Neural cell (in vitro differentiated cells): ENCODE data around the gene AGAP4. TPM values are rescaled to one million over a fixed set of nuclear protein-coding genes. Genes with fewer than 3 reads are reported as not detected.
"Not testable (repeated sequence)": the region's sequence is repeated elsewhere in the genome, so short reads cannot be mapped to it uniquely, and the experiment has no call there.

Source experiments
- H2AFZ ChIP-seq: fragments of 200-600, 300-800 bp; sonication (generic), shearing (Covaris generic); 2 replicates; pipeline ENCODE4 v1.6.0; 2014; ENCODE audit warnings: low read depth, mild to moderate bottlenecking, antibody characterized with exemption, low read length, moderate library complexity
- H3F3A ChIP-seq: fragments of 200-600 bp; shearing (Covaris generic); 2 replicates; pipeline ENCODE4 v1.6.1; 2016; ENCODE audit warnings: mild to moderate bottlenecking, moderate library complexity, mixed read lengths, antibody characterized with exemption, low read length; ENCODE audit not compliant: insufficient read depth, poor library complexity, severe bottlenecking
- H3K27ac ChIP-seq: fragments of 200-600, 300-800 bp; sonication (generic), shearing (Covaris generic); 2 replicates; pipeline ENCODE4 v1.5.1; 2014; ENCODE audit warnings: mild to moderate bottlenecking, low read length, moderate library complexity
- H3K27me3 ChIP-seq: fragments of 300-800, 200-600 bp; sonication (generic), shearing (Covaris generic); 2 replicates; pipeline ENCODE4 v1.6.0; 2014; ENCODE audit warnings: mild to moderate bottlenecking, low read depth, low read length, moderate library complexity; ENCODE audit not compliant: insufficient read depth
- H3K36me3 ChIP-seq: fragments of 300-800, 200-600 bp; sonication (generic), shearing (Covaris generic); 2 replicates; pipeline ENCODE4 v1.5.1; 2014; ENCODE audit warnings: mild to moderate bottlenecking, antibody characterized with exemption, low read length, moderate library complexity; ENCODE audit not compliant: insufficient read depth
- H3K4me2 ChIP-seq: fragments of 300-800, 200-600 bp; sonication (generic), shearing (Covaris generic); 2 replicates; pipeline ENCODE4 v1.6.0; 2014; ENCODE audit warnings: mild to moderate bottlenecking, low read length
- H3K4me3 ChIP-seq: fragments of 300-800, 200-600 bp; sonication (generic), shearing (Covaris generic); 2 replicates; pipeline ENCODE4 v1.5.1; 2014; ENCODE audit warnings: mild to moderate bottlenecking, low read length, moderate library complexity
- H3K79me2 ChIP-seq: fragments of 200-600 bp; shearing (Covaris generic); replicated peaks from 2 replicates; pipeline ENCODE4 v1.6.0; 2014; ENCODE audit warnings: mild to moderate bottlenecking, low read length, moderate library complexity; ENCODE audit not compliant: insufficient read depth
- H3K9ac ChIP-seq: fragments of 300-800, 200-600 bp; sonication (generic), shearing (Covaris generic); 2 replicates; pipeline ENCODE4 v1.6.1; 2016; ENCODE audit warnings: mild to moderate bottlenecking, low read length, mixed read lengths
- H3K9me2 ChIP-seq: fragments of 200-600 bp; shearing (Covaris generic); 2 replicates; pipeline ENCODE4 v1.6.1; 2016; ENCODE audit warnings: mild to moderate bottlenecking, low read length, mixed read lengths; ENCODE audit not compliant: insufficient read depth
- H3K9me3 ChIP-seq: fragments of 200-600, 300-800 bp; sonication (generic), shearing (Covaris generic); 2 replicates; pipeline ENCODE4 v1.6.1; 2016; ENCODE audit warnings: mild to moderate bottlenecking, mixed run types, low read length, moderate library complexity, mixed read lengths
- H4K20me1 ChIP-seq: fragments of 200-600 bp; shearing (Covaris generic); 2 replicates; pipeline ENCODE4 v1.6.1; 2016; ENCODE audit warnings: mild to moderate bottlenecking, mixed run types; ENCODE audit not compliant: insufficient read depth
- polyA minus RNA-seq: library from RNA; depleted of rRNA, polyadenylated mRNA; stranded (reverse); fragments of >200 nt; gene quantifications from 2 replicates; pipeline ENCODE4 v1.2.3, GENCODE V29; 2014
- polyA plus RNA-seq: library from polyadenylated mRNA; depleted of rRNA; stranded (reverse); fragments of >200 nt; gene quantifications from 2 replicates; pipeline ENCODE4 v1.2.3, GENCODE V29; 2014

Gene AGAP4
- polyA plus RNA-seq (37.8 and 44.1 TPM in 2 replicates), polyA minus RNA-seq (10.7 and 12.2 TPM in 2 replicates)

DNA sequence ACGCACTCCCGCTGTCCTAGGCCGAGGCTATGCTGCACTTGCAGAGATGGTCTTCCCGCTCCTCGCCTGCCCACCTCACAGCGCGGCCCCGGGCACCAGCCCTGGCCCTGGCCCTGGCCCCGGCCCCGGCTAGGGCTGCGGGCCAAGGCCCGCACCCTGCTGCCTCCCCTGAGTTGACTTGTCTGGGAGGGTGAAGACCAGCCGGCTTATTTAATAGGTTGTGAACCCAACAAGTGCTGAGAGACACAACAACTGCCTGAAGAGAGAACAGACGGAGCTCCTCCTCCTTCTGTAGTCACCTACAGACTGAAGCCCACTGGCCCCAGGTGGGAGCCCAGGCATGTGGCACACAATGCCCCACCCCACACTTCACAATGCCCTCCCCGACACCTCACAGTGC, at the start of gene AGAP4:
Gene AGAP4 (minus strand): TSS at position 101 of the 400 bp plus-strand sequence. CDS start 153 bp downstream, outside the sequence.
- H3K4me2 ChIP-seq, H2AFZ ChIP-seq, H3K36me3 ChIP-seq, H3K27me3 ChIP-seq, H3K9ac ChIP-seq, H4K20me1 ChIP-seq, H3F3A ChIP-seq, H3K4me3 ChIP-seq, H3K9me2 ChIP-seq, H3K9me3 ChIP-seq, H3K27ac ChIP-seq, H3K79me2 ChIP-seq: not testable (repeated sequence)

DNA sequence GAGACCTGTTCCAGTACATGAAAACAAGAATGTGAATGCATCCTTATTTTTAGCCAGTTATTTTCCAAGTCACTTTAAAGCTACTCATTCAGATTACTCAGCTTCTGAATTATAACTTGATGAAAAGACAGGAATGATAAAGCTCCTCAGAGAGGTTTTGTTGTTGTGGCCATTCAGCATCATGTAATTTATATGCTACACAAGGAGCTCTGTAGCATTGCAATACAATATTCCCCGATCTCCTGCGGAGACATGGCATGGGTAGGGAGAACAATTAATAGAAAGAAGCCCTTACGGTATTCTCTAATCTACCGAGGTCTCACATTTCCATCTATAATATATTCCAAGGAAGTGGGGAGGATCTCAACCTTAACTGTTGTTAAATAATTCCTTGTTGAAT, 43.4 kb upstream of the AGAP4 start:
- H3K27ac ChIP-seq, H3K36me3 ChIP-seq, H3K9ac ChIP-seq, H2AFZ ChIP-seq, H3K9me3 ChIP-seq, H3K27me3 ChIP-seq, H3K4me3 ChIP-seq, H3K9me2 ChIP-seq, H4K20me1 ChIP-seq, H3K79me2 ChIP-seq, H3K4me2 ChIP-seq, H3F3A ChIP-seq: not testable (repeated sequence)

DNA sequence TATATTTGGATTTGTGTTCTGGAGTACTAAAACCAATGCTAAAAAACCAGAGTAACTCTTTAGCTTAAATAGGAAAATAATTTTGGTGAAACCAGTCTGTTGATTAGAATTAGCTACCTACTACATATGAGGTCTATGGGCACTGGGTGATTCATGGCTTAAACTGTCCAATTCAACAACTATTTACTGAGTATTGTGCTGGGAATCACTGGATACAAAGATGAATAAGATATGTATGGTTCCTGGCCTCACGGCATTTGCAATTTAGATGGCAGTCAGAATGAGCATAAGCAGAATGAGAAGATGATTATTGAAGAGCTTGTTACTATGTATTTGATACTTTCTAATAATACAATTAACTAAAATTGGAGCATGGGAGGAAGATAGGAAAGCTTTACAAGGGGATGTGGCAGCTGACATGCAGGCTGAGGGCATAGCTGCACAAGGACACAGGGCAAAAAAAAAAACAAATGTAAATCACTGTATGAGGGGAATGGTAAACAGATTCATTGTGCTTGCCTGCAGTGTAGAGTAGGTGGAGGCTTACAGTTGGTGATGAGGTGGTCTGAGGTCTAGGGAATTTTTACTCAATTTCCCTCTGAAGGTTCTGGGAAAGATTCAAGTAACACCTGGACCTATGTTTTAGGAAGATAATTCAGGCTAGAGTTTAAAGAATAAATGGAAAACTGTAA, 42.4 kb upstream of the AGAP4 start:
- H2AFZ ChIP-seq, H3K4me3 ChIP-seq, H3K9me2 ChIP-seq, H3K27ac ChIP-seq, H3K36me3 ChIP-seq, H4K20me1 ChIP-seq, H3K27me3 ChIP-seq, H3K4me2 ChIP-seq, H3F3A ChIP-seq, H3K79me2 ChIP-seq, H3K9ac ChIP-seq, H3K9me3 ChIP-seq: not testable (repeated sequence)

DNA sequence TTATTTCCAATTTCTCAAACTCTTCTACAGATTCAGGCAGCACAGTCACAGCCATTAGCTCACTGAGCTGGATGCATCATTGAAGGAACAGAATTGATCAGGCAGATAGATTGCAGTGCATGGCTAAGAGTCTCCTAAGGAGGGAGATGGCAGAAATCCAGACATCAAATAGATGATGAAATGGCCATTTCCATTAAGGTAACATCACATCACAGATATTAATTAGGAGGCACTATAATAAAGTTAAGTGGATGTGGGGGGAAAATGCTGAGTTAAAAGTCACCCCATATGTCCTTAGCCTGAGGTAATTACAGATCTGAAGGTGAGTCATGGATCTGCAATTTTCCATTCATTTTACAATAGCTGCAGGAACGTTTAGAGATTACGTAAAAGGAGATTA, 35.6 kb upstream of the AGAP4 start:
- not testable (repeated sequence) for H3K4me3 ChIP-seq, H3K4me2 ChIP-seq, H3F3A ChIP-seq, H3K9me3 ChIP-seq, H3K79me2 ChIP-seq, H3K27me3 ChIP-seq, H3K27ac ChIP-seq, H3K9ac ChIP-seq, H3K36me3 ChIP-seq, H2AFZ ChIP-seq, H3K9me2 ChIP-seq, H4K20me1 ChIP-seq

DNA sequence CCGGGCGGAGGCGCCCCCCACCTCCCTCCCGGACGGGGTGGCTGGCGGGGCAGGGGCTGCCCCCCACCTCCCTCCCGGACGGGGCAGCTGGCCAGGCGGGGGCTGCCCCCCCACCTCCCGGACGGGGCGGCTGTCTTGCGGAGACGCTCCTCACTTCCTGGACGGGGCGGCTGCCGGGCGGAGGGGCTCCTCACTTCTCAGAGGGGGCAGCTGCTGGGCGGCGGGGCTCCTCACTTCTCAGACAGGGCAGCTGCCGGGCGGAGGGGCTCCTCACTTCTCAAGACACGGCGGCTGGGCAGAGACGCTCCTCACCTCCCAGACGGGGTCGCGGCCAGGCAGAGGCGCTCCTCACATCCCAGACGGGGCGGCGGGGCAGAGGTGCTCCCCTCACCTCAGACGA, 18.1 kb upstream of the AGAP4 start:
- not testable (repeated sequence) for H4K20me1 ChIP-seq, H2AFZ ChIP-seq, H3K9ac ChIP-seq, H3K27me3 ChIP-seq, H3K27ac ChIP-seq, H3F3A ChIP-seq, H3K4me3 ChIP-seq, H3K9me3 ChIP-seq, H3K79me2 ChIP-seq, H3K4me2 ChIP-seq, H3K9me2 ChIP-seq, H3K36me3 ChIP-seq

DNA sequence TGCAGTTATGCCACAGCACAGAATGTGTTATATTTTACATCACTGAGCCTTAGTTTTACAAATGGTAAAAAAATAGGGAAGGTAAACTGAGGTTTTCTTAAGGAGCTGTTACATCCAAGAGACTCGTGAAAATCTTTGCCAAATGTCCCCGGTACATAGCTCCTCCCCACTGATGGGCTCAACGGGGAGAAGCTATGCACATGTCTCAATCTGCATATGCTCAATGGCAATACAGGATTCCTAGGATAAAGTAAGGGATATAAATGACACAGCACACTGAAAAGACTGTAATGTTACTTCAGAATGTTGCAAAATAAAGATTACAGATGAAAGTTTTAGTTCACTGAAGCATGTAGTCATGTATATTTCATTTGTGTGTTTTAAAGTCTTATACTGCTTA, 17.0 kb upstream of the AGAP4 start:
- not testable (repeated sequence) for H3K79me2 ChIP-seq, H3K9me3 ChIP-seq, H3F3A ChIP-seq, H3K9ac ChIP-seq, H3K27ac ChIP-seq, H3K4me2 ChIP-seq, H3K27me3 ChIP-seq, H2AFZ ChIP-seq, H3K4me3 ChIP-seq, H3K36me3 ChIP-seq, H3K9me2 ChIP-seq, H4K20me1 ChIP-seq

DNA sequence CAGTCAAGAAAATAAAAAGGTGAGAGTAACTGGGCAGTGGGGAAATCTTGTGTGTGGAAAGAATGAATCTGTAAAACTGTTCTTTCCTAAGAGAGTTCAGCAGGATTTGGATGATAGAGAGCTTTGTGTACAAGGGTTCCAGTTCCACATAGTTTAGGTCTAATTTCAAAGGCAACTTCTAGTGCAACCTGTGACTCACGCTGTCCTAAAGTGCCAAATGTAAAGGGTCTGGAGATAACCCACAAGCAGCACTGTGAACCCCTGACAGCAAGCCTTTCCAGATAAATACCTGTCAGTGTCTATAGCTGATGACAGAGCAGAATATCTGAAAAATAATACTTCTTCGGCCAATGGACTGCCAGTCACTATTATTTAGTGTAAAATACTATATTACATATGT, 16.3 kb upstream of the AGAP4 start:
- H4K20me1 ChIP-seq, H3K9me2 ChIP-seq, H3K79me2 ChIP-seq, H3K4me2 ChIP-seq, H3K27ac ChIP-seq, H2AFZ ChIP-seq, H3K9ac ChIP-seq, H3K27me3 ChIP-seq, H3K4me3 ChIP-seq, H3F3A ChIP-seq, H3K36me3 ChIP-seq, H3K9me3 ChIP-seq: not testable (repeated sequence)

DNA sequence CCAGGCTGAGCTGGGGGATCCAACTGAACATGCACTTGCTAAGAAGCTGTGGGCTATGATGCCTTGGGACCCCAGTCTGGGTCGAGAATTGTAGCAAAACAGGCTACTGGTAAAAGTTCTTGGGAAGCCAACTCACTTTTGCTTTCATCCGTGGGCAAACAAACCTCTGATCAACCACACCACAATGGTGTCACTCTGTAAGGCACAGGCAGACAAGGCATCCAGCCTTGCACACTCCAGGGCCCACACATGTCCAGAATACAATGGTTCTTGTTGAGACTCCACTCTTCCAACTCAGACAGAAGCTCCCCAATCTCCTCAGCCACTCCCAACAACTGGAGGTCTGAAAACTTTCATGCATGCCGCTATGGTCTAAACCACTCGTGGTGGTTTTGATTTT, 10.6 kb upstream of the AGAP4 start:
- not testable (repeated sequence) for H3K9ac ChIP-seq, H2AFZ ChIP-seq, H3K27ac ChIP-seq, H3K79me2 ChIP-seq, H3K4me2 ChIP-seq, H3K4me3 ChIP-seq, H3F3A ChIP-seq, H4K20me1 ChIP-seq, H3K9me3 ChIP-seq, H3K36me3 ChIP-seq, H3K9me2 ChIP-seq, H3K27me3 ChIP-seq
